ENCODE measurements around the gene IDNK. TPM values are rescaled to one million over a fixed set of nuclear protein-coding genes. Genes with fewer than 3 reads are reported as not detected.

IDNK gene
- total and polyA plus RNA-seq, 2 of the 4 experiments (the other 2 are of a cell fraction), result 1.4 to 2.3 TPM

DNA sequence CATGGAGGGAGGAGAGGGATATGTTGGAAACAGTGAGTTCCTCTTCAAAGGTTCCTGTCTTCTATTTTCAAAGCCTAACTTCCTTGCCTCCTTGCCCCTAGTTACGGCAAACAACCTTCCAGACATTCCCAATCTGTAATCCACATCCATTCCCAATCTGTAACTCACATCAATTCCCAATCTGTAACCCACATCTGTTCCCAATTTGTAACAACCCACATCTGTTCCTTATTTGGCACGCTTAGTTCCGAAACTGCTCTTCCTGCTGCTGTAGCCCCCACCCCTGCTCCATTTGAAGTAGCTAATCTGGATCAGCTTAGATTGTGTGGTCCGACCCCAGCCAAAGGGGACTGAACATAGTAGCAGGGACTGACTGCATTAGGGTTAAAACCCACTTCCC lies 23.9 kb upstream of the IDNK start:
- Histone ChIP-seq H4K5ac (ENCODE audit: low read depth, low read length) (no peak overlapping the region), H2BK20ac (ENCODE audit: low read depth, low read length) (no peak overlapping the region), H3K4ac (ENCODE audit: low read depth, low read length) (no peak overlapping the region), H3K4me3 (ENCODE audit: insufficient read depth, low read depth, low read length) (no peak overlapping the region), H3K27ac (ENCODE audit: insufficient read depth, low read length) (no peak overlapping the region), H3K9ac (ENCODE audit: low read depth, low read length) (no peak overlapping the region), H2BK15ac (ENCODE audit: low read depth, low read length) (no peak overlapping the region), H2AK5ac (ENCODE audit: low read depth, low read length) (no peak overlapping the region), H4K20me1 (ENCODE audit: insufficient read depth, low read length) (no peaks in the 10 kb centered on the region), H3K79me1 (ENCODE audit: low read depth in 1 of 2, low read length in 2 of 2) (no peaks in the 10 kb centered on the region), H3K9me1 (ENCODE audit: insufficient read depth, low read length) (no peaks in the 10 kb centered on the region), H3K14ac (replicated peaks; ENCODE audit: low read depth, low read length) (no peak overlapping the region), H3K9me3 (ENCODE audit: control insufficient read depth, insufficient read depth, low read length) (no peaks in the 10 kb centered on the region), H3K23ac (ENCODE audit: low read depth, low read length) (no peak overlapping the region), H3K18ac (ENCODE audit: low read depth, low read length) (no peak overlapping the region), H3K36me3 (ENCODE audit: control insufficient read depth, insufficient read depth, low read length) (no peaks in the 10 kb centered on the region), H3K4me2 (ENCODE audit: low read depth, low read length) (no peak overlapping the region), H3K27me3 (ENCODE audit: control insufficient read depth, insufficient read depth, low read length) (no peaks in the 10 kb centered on the region), H2AFZ (replicated peaks; ENCODE audit: low read length, poor library complexity) (no peak overlapping the region), H3K4me1 (ENCODE audit: control insufficient read depth, insufficient read depth, low read length) (no peaks in the 10 kb centered on the region), H3K56ac (ENCODE audit: extremely low read depth, insufficient read depth, low read length) (no peak overlapping the region), H2BK120ac (ENCODE audit: low read depth, low read length) (no peak overlapping the region), H2BK5ac (ENCODE audit: low read depth, low read length, poor library complexity, severe bottlenecking) (no peak overlapping the region), H4K8ac (ENCODE audit: low read depth in 2 of 2, low read length in 2 of 2) (no peak overlapping the region), H2AK9ac (replicated peaks; ENCODE audit: low read depth, low read length, poor library complexity) (no peak overlapping the region), H4K91ac (ENCODE audit: insufficient read depth, low read depth, low read length) (no peak overlapping the region)
- CTCF ChIA-PET, result no interaction called here
- intact Hi-C loops (cut with micrococcal nuclease), result loop anchor here (5.0 kb wide), 1 partner anchor 377 kb away; no protein-coding TSS in a partner anchor
- in situ Hi-C loops (cut with MboI; ENCODE audit: low sequenced_read_pairs), result no loop called here
- DNase-seq, result no peak
- 83% methylated on average over 1 of the region's 4 CpGs; no CpG with 5 or more reads in 1 of the 2 experiments for WGBS, 2 experiments (ENCODE audit: extremely low coverage in 2 of 2, insufficient read length in 1 of 2)
- TF ChIP-seq RAD21 (IDR thresholded peaks at IDR 0.05; ENCODE audit: low read length), result no peak
- no peak for TF ChIP-seq NFE2L2 (IDR thresholded peaks at IDR 0.05; ENCODE audit: low read depth, low read length)
- no peak for TF ChIP-seq RFX5 (IDR thresholded peaks at IDR 0.05; ENCODE audit: low read depth, low read length)
- no TSS peak for BruUV-seq (replicated peaks)
- POLR2A ChIA-PET (ENCODE audit: unreplicated experiment), result no interaction called here
- ATAC-seq (ENCODE audit: low read depth), result no peak
- dilution Hi-C loops (cut with HindIII; ENCODE audit: low sequenced_read_pairs, unreplicated experiment), result no loop called here
